Measurements from ENCODE around the gene CLSTN3. TPM values are rescaled to one million over a fixed set of nuclear protein-coding genes. Genes with fewer than 3 reads are reported as not detected.

Gene CLSTN3
- total RNA-seq, 2 donors from 2014 or later, result 27.5 to 64.9 TPM

- Histone ChIP-seq H3K4me1 (no peaks in the 10 kb centered on the region), H3K36me3 (replicated peaks in 1 of 2; ENCODE audit: insufficient read depth in 1 of 2, low read depth in 2 of 2) (peaks cover 0 to 2% of the 10 kb centered on the region in 2 donors), H3K27me3 (no peaks in the 10 kb centered on the region), H3K27ac (no peak overlapping the region), H3K4me3 (no peak overlapping the region), H3K9me3 (no peaks in the 10 kb centered on the region)
- DNase-seq (no peak), ATAC-seq (no peak)
- intact Hi-C loops (cut with DNase I), result no loop called here
- WGBS, 2 donors, result 79 to 82% methylated on average over 12 of the region's 12 CpGs
- no peak for TF ChIP-seq POLR2A (IDR thresholded peaks at IDR 0.05)
- no peak for TF ChIP-seq CTCF (IDR thresholded peaks at IDR 0.05)
These were observed 24.8 kb downstream of the CLSTN3 start for GRCh38 chr12:7154901-7155470.

GRCh38 chr12:7155471-7156034, 25.4 kb downstream of the CLSTN3 start:
- 82 to 92% methylated on average over 4 to 8 of the region's 8 CpGs for WGBS, 2 donors
- no peak for ATAC-seq

GRCh38 chr12:7156259-7157197, 26.4 kb downstream of the CLSTN3 start:
- no peak overlapping the region for H3K27ac ChIP-seq
- intact Hi-C loops (cut with DNase I), result no loop called here
- 80 to 91% methylated on average over 9 to 23 of the region's 24 CpGs for WGBS, 2 donors

More at GRCh38 chr12:7155471-7156034, 25.4 kb downstream of the CLSTN3 start:
- intact Hi-C loops (cut with DNase I), result no loop called here
- peak in 2 of 4 donors; percentile 27 to 45 for DNase-seq
- Histone ChIP-seq H3K9me3 (no peaks in the 10 kb centered on the region), H3K4me1 (no peaks in the 10 kb centered on the region), H3K4me3 (no peak overlapping the region), H3K36me3 (replicated peaks in 1 of 2; ENCODE audit: insufficient read depth in 1 of 2, low read depth in 2 of 2) (peaks cover 0 to 2% of the 10 kb centered on the region in 2 donors), H3K27ac (no peak overlapping the region), H3K27me3 (no peaks in the 10 kb centered on the region)
- TF ChIP-seq CTCF (IDR thresholded peaks at IDR 0.05), result no peak
- TF ChIP-seq POLR2A (IDR thresholded peaks at IDR 0.05), result no peak

GRCh38 chr12:7157391-7157790, 27.2 kb downstream of the CLSTN3 start:
- TF ChIP-seq POLR2A (IDR thresholded peaks at IDR 0.05) (no peak), CTCF (IDR thresholded peaks at IDR 0.05) (no peak)
- Histone ChIP-seq H3K36me3 (replicated peaks in 1 of 2; ENCODE audit: insufficient read depth in 1 of 2, low read depth in 2 of 2) (no peaks in the 10 kb centered on the region), H3K4me1 (no peaks in the 10 kb centered on the region), H3K27ac (no peak overlapping the region), H3K27me3 (no peaks in the 10 kb centered on the region), H3K4me3 (no peak overlapping the region), H3K9me3 (no peaks in the 10 kb centered on the region)
- DNase-seq, result no peak
- ATAC-seq, result no peak
- intact Hi-C loops (cut with DNase I), result no loop called here
- WGBS, 2 donors, result 92 to 95% methylated on average over 15 to 17 of the region's 17 CpGs

More at GRCh38 chr12:7156259-7157197, 26.4 kb downstream of the CLSTN3 start:
- Histone ChIP-seq H3K4me3 (no peak overlapping the region), H3K4me1 (no peaks in the 10 kb centered on the region), H3K9me3 (no peaks in the 10 kb centered on the region), H3K27me3 (no peaks in the 10 kb centered on the region), H3K36me3 (replicated peaks in 1 of 2; ENCODE audit: insufficient read depth in 1 of 2, low read depth in 2 of 2) (no peaks in the 10 kb centered on the region)
- ATAC-seq (no peak), DNase-seq (no peak)
- TF ChIP-seq POLR2A (IDR thresholded peaks at IDR 0.05) (no peak), CTCF (IDR thresholded peaks at IDR 0.05) (no peak)
